ENCODE measurements around the gene TMUB1. TPM values are rescaled to one million over a fixed set of nuclear protein-coding genes. Genes with fewer than 3 reads are reported as not detected.

TMUB1 gene
- total and polyA plus RNA-seq, 7 experiments from 2014 or later: 36.0 to 61.2 (median 42.2) TPM

DNA sequence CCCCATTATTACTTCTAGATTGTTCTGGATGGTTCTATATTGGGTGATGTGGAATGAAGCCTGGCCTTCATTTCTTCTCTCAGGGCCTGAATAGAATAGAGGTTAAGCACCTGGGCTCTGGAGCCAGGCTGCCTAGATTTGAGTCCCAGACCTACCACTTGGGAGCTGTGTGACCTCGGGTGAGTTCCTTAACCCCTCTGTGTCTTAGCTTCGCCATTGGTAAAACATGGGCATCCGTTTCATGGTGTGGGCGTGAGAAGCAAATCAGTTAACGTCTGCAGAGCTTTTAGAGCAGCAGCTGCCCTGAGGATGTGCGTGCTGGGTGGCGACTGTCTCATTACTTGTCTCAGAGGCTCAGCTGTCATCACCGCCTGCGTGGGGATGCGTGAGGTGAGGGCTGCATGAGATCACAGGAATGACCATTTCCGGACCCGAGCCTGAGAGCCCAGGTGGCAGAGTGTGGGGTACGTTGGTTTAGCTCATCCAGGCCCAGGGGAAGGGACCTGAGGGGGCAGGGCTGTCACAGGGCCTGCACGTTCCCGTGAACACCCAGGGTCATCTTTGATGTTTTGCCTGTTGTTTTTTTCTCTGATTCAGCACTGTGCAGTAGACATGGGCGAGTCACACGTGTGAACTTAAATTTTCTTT, 12.7 kb upstream of the TMUB1 start:
- H3K4me1 Mint-ChIP-seq: peaks cover 0 to 8% (median 5%) of the 10 kb centered on the region in 7 donors
- DNase-seq: no peak
- Histone ChIP-seq H3K9me3 (ENCODE audit: control insufficient read depth in 2 of 3, low read length in 3 of 3) (no peaks in the 10 kb centered on the region), H3K36me3 (ENCODE audit: control insufficient read depth in 2 of 3, insufficient read depth in 3 of 3, low read length in 3 of 3) (no peaks in the 10 kb centered on the region), H3K27me3 (ENCODE audit: control insufficient read depth in 2 of 2, insufficient read depth in 2 of 2, low read length in 2 of 2) (no peaks in the 10 kb centered on the region), H3K4me1 (ENCODE audit: control insufficient read depth in 2 of 2, insufficient read depth in 2 of 2, low read length in 2 of 2) (no peaks in the 10 kb centered on the region), H3K4me3 (ENCODE audit: low read length) (no peak overlapping the region), H3K27ac (ENCODE audit: low read depth, low read length) (no peak overlapping the region)
- H3K27ac Mint-ChIP-seq: no peak overlapping the region
- intact Hi-C loops (cut with micrococcal nuclease): no loop called here
- peaks cover 0 to 1% (median 0%) of the 10 kb centered on the region in 11 donors for H3K9me3 Mint-ChIP-seq
- H3K4me3 Mint-ChIP-seq: no peak overlapping the region
- peak; percentile 26 for ATAC-seq
- H3K36me3 Mint-ChIP-seq: no peaks in the 10 kb centered on the region
- no peaks in the 10 kb centered on the region for H3K27me3 Mint-ChIP-seq
- ChIA-PET POLR2A (no interaction called here), CTCF (interaction anchor here (0.9 kb wide), 1 partner anchor 33 kb away, joined by 3 read pairs; no protein-coding TSS in a partner anchor)

DNA sequence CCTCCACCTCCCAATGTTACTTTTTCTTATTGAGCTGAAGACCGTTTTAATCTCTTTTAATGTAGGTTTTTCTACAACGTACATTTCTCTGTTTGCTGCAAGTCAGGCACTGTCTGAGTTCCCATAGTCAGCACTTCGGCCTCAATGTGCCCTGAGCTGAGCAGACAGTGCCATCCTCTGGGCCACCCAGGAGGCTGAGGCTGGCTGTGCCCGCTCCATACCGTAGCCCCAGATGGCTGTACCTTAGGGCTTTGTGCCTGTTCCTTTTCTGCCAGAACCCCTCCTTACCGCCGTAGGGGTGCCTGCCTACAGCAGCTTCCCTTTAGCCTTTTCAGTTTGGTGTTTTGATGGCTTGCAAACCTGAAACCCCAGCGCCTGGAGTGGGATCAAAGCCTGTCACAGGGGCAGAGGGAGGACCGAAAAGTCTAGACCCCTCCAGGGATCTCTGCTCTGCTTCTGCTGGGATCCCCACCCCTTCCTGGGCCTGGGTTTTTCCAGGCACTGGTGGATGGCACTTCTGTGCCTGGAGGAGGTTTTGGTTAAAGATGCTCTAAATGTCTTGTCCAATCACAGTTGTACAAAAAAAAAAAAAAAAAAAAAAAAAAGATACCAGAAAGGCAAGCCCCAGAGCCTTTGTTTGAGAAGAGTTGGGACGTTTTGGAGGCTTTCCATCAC, 12.0 kb upstream of the TMUB1 start:
- DNase-seq (no peak), ATAC-seq (no peak)
- H3K36me3 Mint-ChIP-seq: no peaks in the 10 kb centered on the region
- Histone ChIP-seq H3K36me3 (ENCODE audit: control insufficient read depth in 2 of 3, insufficient read depth in 3 of 3, low read length in 3 of 3) (no peaks in the 10 kb centered on the region), H3K9me3 (ENCODE audit: control insufficient read depth in 2 of 3, low read length in 3 of 3) (no peaks in the 10 kb centered on the region), H3K27me3 (ENCODE audit: control insufficient read depth in 2 of 2, insufficient read depth in 2 of 2, low read length in 2 of 2) (no peaks in the 10 kb centered on the region), H3K27ac (ENCODE audit: low read depth, low read length) (no peak overlapping the region), H3K4me1 (ENCODE audit: control insufficient read depth in 2 of 2, insufficient read depth in 2 of 2, low read length in 2 of 2) (no peaks in the 10 kb centered on the region), H3K4me3 (ENCODE audit: low read length) (no peak overlapping the region)
- H3K4me1 Mint-ChIP-seq: peaks cover 0 to 8% (median 5%) of the 10 kb centered on the region in 7 donors
- H3K27ac Mint-ChIP-seq: peak overlapping the region in 1 of 9 donors; percentile 3
- H3K4me3 Mint-ChIP-seq: no peak overlapping the region
- CTCF ChIA-PET: no interaction called here
- intact Hi-C loops (cut with micrococcal nuclease): no loop called here
- no peaks in the 10 kb centered on the region for H3K27me3 Mint-ChIP-seq
- POLR2A ChIA-PET: interaction anchor here (1.3 kb wide), 1 partner anchor 12 kb away, joined by 4 read pairs; the partner anchor contains the start of gene TMUB1
- H3K9me3 Mint-ChIP-seq: peaks cover 0 to 1% (median 0%) of the 10 kb centered on the region in 11 donors

DNA sequence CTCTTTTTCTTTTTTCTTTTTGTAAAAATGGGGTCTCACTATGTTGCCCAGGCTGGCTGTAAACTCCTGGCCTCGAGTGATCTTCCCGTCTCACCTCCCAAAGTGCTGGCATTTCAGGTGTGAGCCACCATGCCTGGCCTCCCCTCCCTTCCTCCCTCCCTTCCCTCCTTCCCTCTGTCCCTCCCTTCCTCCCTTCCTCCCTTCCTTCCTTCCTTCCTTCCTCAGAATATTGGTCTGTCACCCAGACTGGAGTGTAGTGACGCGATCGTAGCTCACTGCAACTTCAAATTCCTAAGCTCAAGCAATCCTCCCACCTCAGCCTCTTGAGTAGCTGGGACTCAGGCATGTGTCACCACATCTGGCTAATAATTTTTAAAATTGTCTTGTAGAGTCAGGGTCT, 11.4 kb upstream of the TMUB1 start:
- no peaks in the 10 kb centered on the region for H3K9me3 ChIP-seq (ENCODE audit: control insufficient read depth in 2 of 3, low read length in 3 of 3)
- POLR2A ChIA-PET: interaction anchor here (1.3 kb wide), 1 partner anchor 12 kb away, joined by 4 read pairs; the partner anchor contains the start of gene TMUB1
- CTCF ChIA-PET: no interaction called here
- H3K9me3 Mint-ChIP-seq: peaks cover 0 to 1% (median 0%) of the 10 kb centered on the region in 11 donors
- H3K4me3 Mint-ChIP-seq: no peak overlapping the region
- H3K36me3 ChIP-seq (ENCODE audit: control insufficient read depth in 2 of 3, insufficient read depth in 3 of 3, low read length in 3 of 3): no peaks in the 10 kb centered on the region
- no peak overlapping the region for H3K27ac ChIP-seq (ENCODE audit: low read depth, low read length)
- intact Hi-C loops (cut with micrococcal nuclease): loop anchor here in 1 of 2 donors (5.0 kb wide), 1 partner anchor 37 kb away; the partner anchor contains the start of genes CDK5 and SLC4A2
- no peaks in the 10 kb centered on the region for H3K36me3 Mint-ChIP-seq
- ATAC-seq (no peak), DNase-seq (no peak)
- peaks cover 0 to 10% (median 8%) of the 10 kb centered on the region in 7 donors for H3K4me1 Mint-ChIP-seq
- H3K27me3 ChIP-seq (ENCODE audit: control insufficient read depth in 2 of 2, insufficient read depth in 2 of 2, low read length in 2 of 2): no peaks in the 10 kb centered on the region
- H3K27me3 Mint-ChIP-seq: no peaks in the 10 kb centered on the region
- peak overlapping the region in 1 of 9 donors; percentile 3 for H3K27ac Mint-ChIP-seq
- H3K4me1 ChIP-seq (ENCODE audit: control insufficient read depth in 2 of 2, insufficient read depth in 2 of 2, low read length in 2 of 2): no peaks in the 10 kb centered on the region
- no peak overlapping the region for H3K4me3 ChIP-seq (ENCODE audit: low read length)

GRCh38 chr7:151093748-151094147, 10.5 kb upstream of the TMUB1 start:
- CTCF ChIA-PET: interaction anchor here (1.1 kb wide), 1 partner anchor 17 kb away, joined by 7 read pairs; no protein-coding TSS in a partner anchor
- H3K36me3 Mint-ChIP-seq: no peaks in the 10 kb centered on the region
- peaks cover 3 to 20% (median 16%) of the 10 kb centered on the region in 7 donors for H3K4me1 Mint-ChIP-seq
- no peak overlapping the region for H3K4me3 Mint-ChIP-seq
- H3K27ac Mint-ChIP-seq: no peak overlapping the region
- intact Hi-C loops (cut with micrococcal nuclease): loop anchor here in 1 of 2 donors (5.0 kb wide), 1 partner anchor 36 kb away; the partner anchor contains the start of genes CDK5 and SLC4A2
- H3K4me3 ChIP-seq (ENCODE audit: low read length): no peak overlapping the region
- ATAC-seq (no peak), DNase-seq (no peak)
- H3K4me1 ChIP-seq (ENCODE audit: control insufficient read depth in 2 of 2, insufficient read depth in 2 of 2, low read length in 2 of 2): no peaks in the 10 kb centered on the region
- no peaks in the 10 kb centered on the region for H3K27me3 Mint-ChIP-seq
- no peaks in the 10 kb centered on the region for H3K27me3 ChIP-seq (ENCODE audit: control insufficient read depth in 2 of 2, insufficient read depth in 2 of 2, low read length in 2 of 2)
- peaks cover 0 to 1% (median 0%) of the 10 kb centered on the region in 11 donors for H3K9me3 Mint-ChIP-seq
- H3K9me3 ChIP-seq (ENCODE audit: control insufficient read depth in 2 of 3, low read length in 3 of 3): no peaks in the 10 kb centered on the region
- POLR2A ChIA-PET: no interaction called here
- no peaks in the 10 kb centered on the region for H3K36me3 ChIP-seq (ENCODE audit: control insufficient read depth in 2 of 3, insufficient read depth in 3 of 3, low read length in 3 of 3)
- H3K27ac ChIP-seq (ENCODE audit: low read depth, low read length): no peak overlapping the region

DNA sequence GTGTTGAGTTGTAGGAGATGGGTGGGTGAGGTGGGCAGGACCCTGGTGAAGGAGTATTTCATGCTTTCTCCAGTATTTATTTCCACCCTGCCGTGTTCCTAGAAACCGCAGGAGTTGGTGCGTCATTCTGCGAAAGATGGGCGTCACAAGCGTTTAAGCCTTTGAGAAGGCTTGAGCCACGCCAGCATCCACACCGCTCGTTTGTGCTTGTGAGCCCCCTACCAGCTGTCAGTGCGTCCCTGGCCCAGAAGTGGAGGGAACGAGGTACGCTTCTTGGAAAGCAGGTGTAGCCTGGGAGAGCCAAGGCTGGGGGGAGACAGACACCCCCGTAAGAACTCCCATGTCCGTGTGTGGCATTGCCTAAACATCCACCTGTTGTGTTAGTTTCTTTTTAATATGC, 8.7 kb upstream of the TMUB1 start:
- POLR2A ChIA-PET: interaction anchor here (0.7 kb wide), 1 partner anchor 16 kb away, joined by 3 read pairs; no protein-coding TSS in a partner anchor
- CTCF ChIA-PET: no interaction called here
- Mint-ChIP-seq H3K27me3 (no peaks in the 10 kb centered on the region), H3K27ac (no peak overlapping the region), H3K4me1 (peaks cover 8 to 26% (median 20%) of the 10 kb centered on the region in 7 donors), H3K4me3 (no peak overlapping the region), H3K9me3 (peaks cover 0 to 1% (median 0%) of the 10 kb centered on the region in 11 donors), H3K36me3 (no peaks in the 10 kb centered on the region)
- H3K4me3 ChIP-seq (ENCODE audit: low read length): no peak overlapping the region
- H3K9me3 ChIP-seq (ENCODE audit: control insufficient read depth in 2 of 3, low read length in 3 of 3): no peaks in the 10 kb centered on the region
- no peaks in the 10 kb centered on the region for H3K27me3 ChIP-seq (ENCODE audit: control insufficient read depth in 2 of 2, insufficient read depth in 2 of 2, low read length in 2 of 2)
- H3K36me3 ChIP-seq (ENCODE audit: control insufficient read depth in 2 of 3, insufficient read depth in 3 of 3, low read length in 3 of 3): no peaks in the 10 kb centered on the region
- no peak for DNase-seq
- H3K4me1 ChIP-seq (ENCODE audit: control insufficient read depth in 2 of 2, insufficient read depth in 2 of 2, low read length in 2 of 2): peaks cover 5 to 9% of the 10 kb centered on the region in 2 donors
- no peak overlapping the region for H3K27ac ChIP-seq (ENCODE audit: low read depth, low read length)
- intact Hi-C loops (cut with micrococcal nuclease): loop anchor here in 1 of 2 donors (5.0 kb wide), 1 partner anchor 35 kb away; the partner anchor contains the start of genes CDK5 and SLC4A2
- no peak for ATAC-seq

DNA sequence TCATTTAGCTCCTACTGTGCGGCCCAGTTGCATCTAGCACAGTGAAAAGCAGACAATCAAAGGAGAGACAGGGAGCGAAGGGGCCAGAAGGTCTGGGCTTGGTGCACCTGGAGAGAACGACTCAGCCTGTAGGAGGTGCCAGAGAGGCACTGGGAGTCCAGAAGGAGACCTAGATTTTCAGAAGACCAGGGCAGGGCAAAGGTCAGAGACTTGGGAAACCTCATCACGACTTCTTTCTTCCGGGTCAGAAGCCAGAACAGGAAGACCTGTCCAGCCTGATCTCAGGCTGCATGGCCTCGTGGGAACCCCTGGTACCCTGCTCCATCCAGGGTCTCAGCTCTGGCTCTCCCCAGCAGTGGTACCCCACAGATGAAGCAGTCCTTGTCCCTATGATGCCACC, 8.1 kb upstream of the TMUB1 start:
- ATAC-seq (no peak), DNase-seq (no peak)
- Mint-ChIP-seq H3K27ac (peak overlapping the region in 1 of 9 donors; percentile 43), H3K4me3 (no peak overlapping the region), H3K4me1 (peaks cover 8 to 26% (median 23%) of the 10 kb centered on the region in 7 donors), H3K9me3 (peaks cover 0 to 1% (median 0%) of the 10 kb centered on the region in 11 donors), H3K36me3 (no peaks in the 10 kb centered on the region), H3K27me3 (no peaks in the 10 kb centered on the region)
- intact Hi-C loops (cut with micrococcal nuclease): loop anchor here in 1 of 2 donors (5.0 kb wide), 1 partner anchor 34 kb away; the partner anchor contains the start of genes CDK5 and SLC4A2
- no peak overlapping the region for H3K27ac ChIP-seq (ENCODE audit: low read depth, low read length)
- CTCF ChIA-PET: no interaction called here
- H3K4me3 ChIP-seq (ENCODE audit: low read length): no peak overlapping the region
- no peaks in the 10 kb centered on the region for H3K27me3 ChIP-seq (ENCODE audit: control insufficient read depth in 2 of 2, insufficient read depth in 2 of 2, low read length in 2 of 2)
- no peaks in the 10 kb centered on the region for H3K9me3 ChIP-seq (ENCODE audit: control insufficient read depth in 2 of 3, low read length in 3 of 3)
- POLR2A ChIA-PET: no interaction called here
- H3K36me3 ChIP-seq (ENCODE audit: control insufficient read depth in 2 of 3, insufficient read depth in 3 of 3, low read length in 3 of 3): no peaks in the 10 kb centered on the region
- H3K4me1 ChIP-seq (ENCODE audit: control insufficient read depth in 2 of 2, insufficient read depth in 2 of 2, low read length in 2 of 2): peaks cover 5 to 9% of the 10 kb centered on the region in 2 donors
